Measurements from ENCODE around the gene KDM6B. TPM values are rescaled to one million over a fixed set of nuclear protein-coding genes. Genes with fewer than 3 reads are reported as not detected.

Gene KDM6B
- total and polyA plus RNA-seq, 4 donors: 3.1 to 44.8 (median 17.5) TPM

- 86 to 89% methylated on average over 2 of the region's 2 CpGs for WGBS, 2 donors
Observed at GRCh38 chr17:7875804-7876370, 41.9 kb downstream of the KDM6B start.

GRCh38 chr17:7878234-7878633, 44.2 kb downstream of the KDM6B start:
- no peak for ATAC-seq (ENCODE audit: low FRiP score)
- Histone ChIP-seq H3K36me3 (ENCODE audit: control insufficient read depth in 1 of 2, insufficient read depth in 2 of 2, low read length in 1 of 2) (peaks cover 3 to 4% of the 10 kb centered on the region in 2 donors), H3K4me1 (ENCODE audit: control insufficient read depth in 1 of 2, insufficient read depth in 2 of 2, low read length in 2 of 2) (no peaks in the 10 kb centered on the region), H3K4me3 (ENCODE audit: low read length in 2 of 2) (no peak overlapping the region), H3K27ac (ENCODE audit: low read depth in 1 of 2, low read length in 2 of 2) (no peak overlapping the region), H3K27me3 (ENCODE audit: control insufficient read depth in 1 of 2, insufficient read depth in 2 of 2, low read length in 1 of 2) (no peaks in the 10 kb centered on the region), H3K9me3 (ENCODE audit: control insufficient read depth, low read length) (no peaks in the 10 kb centered on the region)
- no peak for DNase-seq
- intact Hi-C loops (cut with DNase I): no loop called here
- 93 to 96% methylated on average over 7 of the region's 7 CpGs for WGBS, 2 donors

More at GRCh38 chr17:7875804-7876370, 41.9 kb downstream of the KDM6B start:
- no peak for DNase-seq
- Histone ChIP-seq H3K36me3 (ENCODE audit: control insufficient read depth in 1 of 2, insufficient read depth in 2 of 2, low read length in 1 of 2) (peaks cover 3 to 4% of the 10 kb centered on the region in 2 donors), H3K4me1 (ENCODE audit: control insufficient read depth in 1 of 2, insufficient read depth in 2 of 2, low read length in 2 of 2) (no peaks in the 10 kb centered on the region), H3K27me3 (ENCODE audit: control insufficient read depth in 1 of 2, insufficient read depth in 2 of 2, low read length in 1 of 2) (no peaks in the 10 kb centered on the region), H3K4me3 (ENCODE audit: low read length in 2 of 2) (no peak overlapping the region), H3K9me3 (ENCODE audit: control insufficient read depth, low read length) (no peaks in the 10 kb centered on the region), H3K27ac (ENCODE audit: low read depth in 1 of 2, low read length in 2 of 2) (no peak overlapping the region)
- no peak for ATAC-seq (ENCODE audit: low FRiP score)
- intact Hi-C loops (cut with DNase I): no loop called here

GRCh38 chr17:7880076-7880868, 46.3 kb downstream of the KDM6B start:
- Histone ChIP-seq H3K27ac (ENCODE audit: low read depth in 1 of 2, low read length in 2 of 2) (no peak overlapping the region), H3K4me1 (ENCODE audit: control insufficient read depth in 1 of 2, insufficient read depth in 2 of 2, low read length in 2 of 2) (no peaks in the 10 kb centered on the region), H3K4me3 (ENCODE audit: low read length in 2 of 2) (no peak overlapping the region), H3K9me3 (ENCODE audit: control insufficient read depth, low read length) (no peaks in the 10 kb centered on the region), H3K36me3 (ENCODE audit: control insufficient read depth in 1 of 2, insufficient read depth in 2 of 2, low read length in 1 of 2) (peaks cover 0 to 4% of the 10 kb centered on the region in 2 donors), H3K27me3 (ENCODE audit: control insufficient read depth in 1 of 2, insufficient read depth in 2 of 2, low read length in 1 of 2) (no peaks in the 10 kb centered on the region)
- 79 to 80% methylated on average over 3 of the region's 3 CpGs for WGBS, 2 donors
- DNase-seq (no peak), ATAC-seq (ENCODE audit: low FRiP score) (no peak)
- intact Hi-C loops (cut with DNase I): no loop called here

- WGBS, 2 donors: 44 to 55% methylated on average over 7 of the region's 7 CpGs
- intact Hi-C loops (cut with DNase I): no loop called here
- H3K9me3 ChIP-seq (ENCODE audit: control insufficient read depth, low read length): no peaks in the 10 kb centered on the region
- ATAC-seq (ENCODE audit: low FRiP score) (no peak), DNase-seq (no peak)
- H3K36me3 ChIP-seq (ENCODE audit: control insufficient read depth in 1 of 2, insufficient read depth in 2 of 2, low read length in 1 of 2): peaks cover 0 to 4% of the 10 kb centered on the region in 2 donors
- H3K27me3 ChIP-seq (ENCODE audit: control insufficient read depth in 1 of 2, insufficient read depth in 2 of 2, low read length in 1 of 2): no peaks in the 10 kb centered on the region
- H3K4me3 ChIP-seq (ENCODE audit: low read length in 2 of 2): no peak overlapping the region
- H3K4me1 ChIP-seq (ENCODE audit: control insufficient read depth in 1 of 2, insufficient read depth in 2 of 2, low read length in 2 of 2): peaks cover 0 to under 1% of the 10 kb centered on the region in 2 donors
- no peak overlapping the region for H3K27ac ChIP-seq (ENCODE audit: low read depth in 1 of 2, low read length in 2 of 2)
Observed at GRCh38 chr17:7881276-7882054, 47.4 kb downstream of the KDM6B start.

GRCh38 chr17:7882068-7882467, 48.1 kb downstream of the KDM6B start:
- intact Hi-C loops (cut with DNase I): no loop called here
- ATAC-seq (ENCODE audit: low FRiP score) (no peak), DNase-seq (no peak)
- 72 to 80% methylated on average over 7 of the region's 7 CpGs for WGBS, 2 donors
- Histone ChIP-seq H3K27ac (ENCODE audit: low read depth in 1 of 2, low read length in 2 of 2) (no peak overlapping the region), H3K9me3 (ENCODE audit: control insufficient read depth, low read length) (no peaks in the 10 kb centered on the region), H3K27me3 (ENCODE audit: control insufficient read depth in 1 of 2, insufficient read depth in 2 of 2, low read length in 1 of 2) (no peaks in the 10 kb centered on the region), H3K4me1 (ENCODE audit: control insufficient read depth in 1 of 2, insufficient read depth in 2 of 2, low read length in 2 of 2) (peaks cover 0 to 3% of the 10 kb centered on the region in 2 donors), H3K4me3 (ENCODE audit: low read length in 2 of 2) (no peak overlapping the region), H3K36me3 (ENCODE audit: control insufficient read depth in 1 of 2, insufficient read depth in 2 of 2, low read length in 1 of 2) (peaks cover 0 to 4% of the 10 kb centered on the region in 2 donors)

GRCh38 chr17:7882629-7883028, 48.6 kb downstream of the KDM6B start:
- peaks cover 0 to 3% of the 10 kb centered on the region in 2 donors for H3K4me1 ChIP-seq (ENCODE audit: control insufficient read depth in 1 of 2, insufficient read depth in 2 of 2, low read length in 2 of 2)
- 81 to 86% methylated on average over 3 of the region's 3 CpGs for WGBS, 2 donors
- intact Hi-C loops (cut with DNase I): no loop called here

More at GRCh38 chr17:7882629-7883028, 48.6 kb downstream of the KDM6B start:
- Histone ChIP-seq H3K27ac (ENCODE audit: low read depth in 1 of 2, low read length in 2 of 2) (no peak overlapping the region), H3K4me3 (ENCODE audit: low read length in 2 of 2) (no peak overlapping the region), H3K27me3 (ENCODE audit: control insufficient read depth in 1 of 2, insufficient read depth in 2 of 2, low read length in 1 of 2) (no peaks in the 10 kb centered on the region), H3K36me3 (ENCODE audit: control insufficient read depth in 1 of 2, insufficient read depth in 2 of 2, low read length in 1 of 2) (peaks cover 0 to 4% of the 10 kb centered on the region in 2 donors), H3K9me3 (ENCODE audit: control insufficient read depth, low read length) (no peaks in the 10 kb centered on the region)
- ATAC-seq (ENCODE audit: low FRiP score) (no peak), DNase-seq (no peak)

Other genes with a start within 250 kb of the KDM6B start
- 1 to 10 TPM; 1.1 to 2.4 TPM for gene SOX15, start 244.1 kb upstream of the KDM6B start, total RNA-seq
- 1 to 10 TPM in 1 of 2 donors, under 1 TPM in 1; 0.50 to 2.8 TPM for gene SOX15, start 244.1 kb upstream of the KDM6B start, polyA plus RNA-seq
- gene FXR2, start 219.3 kb upstream of the KDM6B start, total RNA-seq: 10 to 100 TPM; 25.3 to 31.1 TPM
- 10 to 100 TPM; 21.2 to 36.5 TPM for gene FXR2, start 219.3 kb upstream of the KDM6B start, polyA plus RNA-seq
- 10 to 100 TPM; 45.9 to 67.4 TPM for gene SAT2, start 206.4 kb upstream of the KDM6B start, total RNA-seq
- gene SAT2, start 206.4 kb upstream of the KDM6B start, polyA plus RNA-seq: 100 to 1,000 TPM; 152 to 180 TPM
- under 1 TPM in 1 of 2 donors, not detected in 1; 0.33 TPM for gene SHBG, start 204.1 kb upstream of the KDM6B start, total RNA-seq
- gene SHBG, start 204.1 kb upstream of the KDM6B start, polyA plus RNA-seq: under 1 TPM in 1 of 2 donors, not detected in 1; 0.20 TPM
- 1 to 10 TPM; 2.0 to 7.2 TPM for gene ATP1B2, start 183.3 kb upstream of the KDM6B start, total RNA-seq
- 1 to 10 TPM; 1.9 to 2.8 TPM for gene ATP1B2, start 183.3 kb upstream of the KDM6B start, polyA plus RNA-seq
- gene TP53, start 146.7 kb upstream of the KDM6B start, total RNA-seq: 10 to 100 TPM; 26.8 to 45.3 TPM
- gene TP53, start 146.7 kb upstream of the KDM6B start, polyA plus RNA-seq: 10 to 100 TPM in 1 of 2 donors, 1 to 10 TPM in 1; 9.5 to 10.2 TPM
- 1 to 10 TPM; 3.6 to 4.8 TPM for gene WRAP53, start 145.7 kb upstream of the KDM6B start, total RNA-seq
- gene WRAP53, start 145.7 kb upstream of the KDM6B start, polyA plus RNA-seq: 1 to 10 TPM; 4.8 to 7.3 TPM
- under 1 TPM; 0.19 to 0.84 TPM for gene EFNB3, start 129.0 kb upstream of the KDM6B start, total RNA-seq
- under 1 TPM in 1 of 2 donors, not detected in 1; 0.15 TPM for gene EFNB3, start 129.0 kb upstream of the KDM6B start, polyA plus RNA-seq
- gene DNAH2, start 116.5 kb upstream of the KDM6B start, total RNA-seq: 1 to 10 TPM in 1 of 2 donors, under 1 TPM in 1; 0.16 to 1.6 TPM
- under 1 TPM in 1 of 2 donors, not detected in 1; 0.08 TPM for gene DNAH2, start 116.5 kb upstream of the KDM6B start, polyA plus RNA-seq
- gene TMEM88, start 20.8 kb downstream of the KDM6B start, total RNA-seq: 10 to 100 TPM; 16.0 to 28.6 TPM
- gene TMEM88, start 20.8 kb downstream of the KDM6B start, polyA plus RNA-seq: 1 to 10 TPM in 1 of 2 donors, not detected in 1; 4.5 TPM
- gene NAA38, start 23.3 kb downstream of the KDM6B start, total RNA-seq: 10 to 100 TPM; 44.1 to 47.4 TPM
- gene NAA38, start 23.3 kb downstream of the KDM6B start, polyA plus RNA-seq: 100 to 1,000 TPM; 111 to 143 TPM
- 10 to 100 TPM; 10.5 to 12.5 TPM for gene CYB5D1, start 23.8 kb downstream of the KDM6B start, total RNA-seq
- 1 to 10 TPM; 6.1 to 8.2 TPM for gene CYB5D1, start 23.8 kb downstream of the KDM6B start, polyA plus RNA-seq
- gene CHD3, start 54.6 kb downstream of the KDM6B start, total RNA-seq: 100 to 1,000 TPM in 1 of 2 donors, 10 to 100 TPM in 1; 73.1 to 125 TPM
- 100 to 1,000 TPM in 1 of 2 donors, 10 to 100 TPM in 1; 88.8 to 119 TPM for gene CHD3, start 54.6 kb downstream of the KDM6B start, polyA plus RNA-seq
- 1 to 10 TPM; 1.9 to 3.0 TPM for gene RNF227, start 82.1 kb downstream of the KDM6B start, total RNA-seq
- 1 to 10 TPM in 1 of 2 donors, under 1 TPM in 1; 0.50 to 1.9 TPM for gene RNF227, start 82.1 kb downstream of the KDM6B start, polyA plus RNA-seq
- gene KCNAB3, start 95.6 kb downstream of the KDM6B start, total RNA-seq: 1 to 10 TPM in 1 of 2 donors, under 1 TPM in 1; 0.62 to 1.9 TPM
- gene KCNAB3, start 95.6 kb downstream of the KDM6B start, polyA plus RNA-seq: 1 to 10 TPM in 1 of 2 donors, under 1 TPM in 1; 0.38 to 1.2 TPM
- gene TRAPPC1, start 97.7 kb downstream of the KDM6B start, total RNA-seq: 100 to 1,000 TPM in 1 of 2 donors, 10 to 100 TPM in 1; 70.3 to 101 TPM
- 100 to 1,000 TPM in 1 of 2 donors, 10 to 100 TPM in 1; 93.5 to 126 TPM for gene TRAPPC1, start 97.7 kb downstream of the KDM6B start, polyA plus RNA-seq
- gene CNTROB, start 98.0 kb downstream of the KDM6B start, total RNA-seq: 10 to 100 TPM; 18.3 to 29.2 TPM
- gene CNTROB, start 98.0 kb downstream of the KDM6B start, polyA plus RNA-seq: 10 to 100 TPM in 1 of 2 donors, 1 to 10 TPM in 1; 6.0 to 39.1 TPM
- gene GUCY2D, start 168.4 kb downstream of the KDM6B start, total RNA-seq: not detected
- not detected for gene GUCY2D, start 168.4 kb downstream of the KDM6B start, polyA plus RNA-seq
- gene ALOX15B, start 204.8 kb downstream of the KDM6B start, total RNA-seq: 1 to 10 TPM in 1 of 2 donors, under 1 TPM in 1; 0.15 to 1.0 TPM
- 1 to 10 TPM in 1 of 2 donors, under 1 TPM in 1; 0.26 to 2.0 TPM for gene ALOX15B, start 204.8 kb downstream of the KDM6B start, polyA plus RNA-seq

Measured in aorta (tissue), 5 donors.